22Rv1 (cell line): Measurements from ENCODE around the gene ZNF133.
A peak's percentile ranks its signal among the peaks of the same experiment; 100 is the strongest.

Experiments used
- H3K27ac ChIP-seq: fragments of 450-650 bp; 2 replicates; pipeline ENCODE4 v1.5.1; 2017
- ZFX ChIP-seq: fragments of 450-650 bp; IDR thresholded peaks from 2 replicates; pipeline ENCODE4 v1.6.1; 2017; ENCODE audit warnings: antibody characterized with exemption, borderline replicate concordance
- TF ChIP-seq, protein P1 (sequence below): fragments of 450-650 bp; IDR thresholded peaks from 2 replicates; pipeline ENCODE4 v1.5.1; 2017; ENCODE audit warnings: mild to moderate bottlenecking

Gene ZNF133

DNA sequence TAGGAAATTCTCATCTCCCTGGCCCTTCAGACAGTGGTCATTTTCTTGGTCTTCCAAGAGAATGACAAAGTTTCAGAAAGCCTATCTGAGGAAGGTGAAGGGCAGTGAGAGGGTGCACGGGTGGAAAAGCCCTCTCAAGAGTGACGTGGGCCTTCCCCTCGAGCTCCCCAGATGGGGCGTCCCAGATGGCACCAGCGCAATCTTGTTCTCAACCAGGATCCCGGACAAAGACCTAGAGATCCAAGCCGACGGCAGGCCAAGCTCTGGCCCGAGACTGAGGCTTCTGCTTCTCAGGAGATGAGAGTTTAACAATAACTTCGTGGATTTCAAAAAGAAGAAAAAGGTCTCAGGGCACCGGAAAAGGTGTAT lies 797 bp upstream of the ZNF133 start:
- TF ChIP-seq, protein P1, sequence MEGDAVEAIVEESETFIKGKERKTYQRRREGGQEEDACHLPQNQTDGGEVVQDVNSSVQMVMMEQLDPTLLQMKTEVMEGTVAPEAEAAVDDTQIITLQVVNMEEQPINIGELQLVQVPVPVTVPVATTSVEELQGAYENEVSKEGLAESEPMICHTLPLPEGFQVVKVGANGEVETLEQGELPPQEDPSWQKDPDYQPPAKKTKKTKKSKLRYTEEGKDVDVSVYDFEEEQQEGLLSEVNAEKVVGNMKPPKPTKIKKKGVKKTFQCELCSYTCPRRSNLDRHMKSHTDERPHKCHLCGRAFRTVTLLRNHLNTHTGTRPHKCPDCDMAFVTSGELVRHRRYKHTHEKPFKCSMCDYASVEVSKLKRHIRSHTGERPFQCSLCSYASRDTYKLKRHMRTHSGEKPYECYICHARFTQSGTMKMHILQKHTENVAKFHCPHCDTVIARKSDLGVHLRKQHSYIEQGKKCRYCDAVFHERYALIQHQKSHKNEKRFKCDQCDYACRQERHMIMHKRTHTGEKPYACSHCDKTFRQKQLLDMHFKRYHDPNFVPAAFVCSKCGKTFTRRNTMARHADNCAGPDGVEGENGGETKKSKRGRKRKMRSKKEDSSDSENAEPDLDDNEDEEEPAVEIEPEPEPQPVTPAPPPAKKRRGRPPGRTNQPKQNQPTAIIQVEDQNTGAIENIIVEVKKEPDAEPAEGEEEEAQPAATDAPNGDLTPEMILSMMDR, result no peak
- TF ChIP-seq ZFX, result no peak
- H3K27ac ChIP-seq, result peak overlapping the region; percentile 81

DNA sequence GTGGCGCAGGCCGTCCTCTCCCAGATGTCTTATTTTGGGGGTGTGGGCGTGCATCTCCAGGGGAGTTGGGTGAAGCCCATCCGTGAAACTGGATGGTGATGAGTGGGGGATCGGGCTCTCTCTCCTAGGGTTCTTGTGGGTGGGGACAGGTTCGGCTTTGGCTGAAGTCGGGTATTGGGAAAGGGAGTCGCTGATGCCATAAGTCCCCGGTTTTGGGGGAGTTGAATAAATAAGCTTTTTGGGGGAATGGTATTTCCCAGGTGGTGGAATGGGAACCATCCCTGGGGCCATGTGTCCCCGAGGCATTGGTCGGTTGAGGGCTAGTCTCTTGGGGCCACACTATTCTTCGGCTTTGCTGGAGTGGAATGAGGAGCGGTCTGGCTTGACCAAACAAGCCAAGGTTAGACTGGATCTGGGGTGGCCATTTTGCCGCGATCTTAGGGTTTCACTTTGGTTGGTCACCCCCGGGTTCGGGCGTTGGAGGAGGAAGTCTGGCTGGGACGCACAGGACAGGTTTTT lies 481 bp downstream of the ZNF133 start:
- H3K27ac ChIP-seq, result peak overlapping the region; percentile 81
- TF ChIP-seq, protein P1, result no peak
- no peak for TF ChIP-seq ZFX

DNA sequence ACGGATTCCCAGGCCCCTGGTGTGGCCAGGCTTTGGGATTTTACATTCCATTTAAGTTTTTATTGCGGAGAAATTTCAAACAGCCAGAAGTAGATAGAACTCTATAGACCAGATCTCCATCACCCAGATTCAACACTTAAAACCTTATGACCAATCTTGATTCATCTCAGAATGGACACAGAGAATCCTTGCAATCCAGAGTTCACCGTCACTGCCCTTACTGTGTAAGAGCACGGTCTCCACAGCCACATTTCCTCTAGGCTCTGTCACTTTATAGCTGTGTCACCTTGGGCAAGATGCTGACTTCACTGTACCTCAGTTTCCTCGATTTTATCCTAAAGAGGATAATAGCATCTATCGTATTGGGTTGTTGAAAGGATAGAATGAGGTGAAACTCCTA lies 979 bp downstream of the ZNF133 start:
- no peak for TF ChIP-seq ZFX
- TF ChIP-seq, protein P1, result no peak
- H3K27ac ChIP-seq, result no peak overlapping the region

DNA sequence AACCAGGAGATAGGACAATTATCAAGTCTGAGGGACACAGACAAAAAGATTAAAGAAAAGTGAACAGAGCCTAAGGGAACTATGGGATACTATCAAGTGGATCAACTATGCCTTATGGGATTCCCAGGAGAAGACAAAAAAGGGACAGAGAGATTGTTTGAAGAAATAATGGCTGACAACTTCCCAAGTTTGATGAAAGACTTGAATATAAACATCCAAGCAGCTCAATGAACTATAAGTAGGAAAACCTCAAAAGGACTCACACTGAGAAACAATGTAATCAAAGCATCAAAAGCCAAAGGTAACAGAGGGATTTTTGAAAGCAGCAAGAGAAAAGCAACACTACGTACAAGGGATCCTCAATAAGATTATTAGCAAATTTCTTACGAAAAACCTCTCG lies 11.0 kb downstream of the ZNF133 start:
- no peak overlapping the region for H3K27ac ChIP-seq
- TF ChIP-seq, protein P1, result no peak
- no peak for TF ChIP-seq ZFX

DNA sequence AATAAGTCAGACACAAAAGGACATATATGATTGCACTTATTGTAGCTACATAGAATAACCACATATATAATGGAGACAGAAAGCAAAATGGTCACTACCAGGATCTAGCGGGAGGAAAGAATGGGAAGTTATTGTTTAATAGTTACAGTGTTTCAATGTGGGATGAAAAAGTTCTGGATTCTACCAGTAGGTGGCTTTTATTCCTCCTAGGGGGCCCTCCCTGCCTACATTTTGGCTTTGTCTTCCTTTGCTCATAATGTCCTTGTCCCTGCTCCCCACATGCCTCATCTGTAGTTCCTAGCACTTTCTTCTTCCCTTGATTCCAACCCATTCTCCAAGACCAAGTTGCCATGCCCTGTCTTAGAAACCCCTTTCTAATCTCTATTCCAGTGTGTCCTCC lies 16.3 kb downstream of the ZNF133 start:
- H3K27ac ChIP-seq, result no peak overlapping the region
- no peak for TF ChIP-seq ZFX
- TF ChIP-seq, protein P1, result peak; percentile 44

DNA sequence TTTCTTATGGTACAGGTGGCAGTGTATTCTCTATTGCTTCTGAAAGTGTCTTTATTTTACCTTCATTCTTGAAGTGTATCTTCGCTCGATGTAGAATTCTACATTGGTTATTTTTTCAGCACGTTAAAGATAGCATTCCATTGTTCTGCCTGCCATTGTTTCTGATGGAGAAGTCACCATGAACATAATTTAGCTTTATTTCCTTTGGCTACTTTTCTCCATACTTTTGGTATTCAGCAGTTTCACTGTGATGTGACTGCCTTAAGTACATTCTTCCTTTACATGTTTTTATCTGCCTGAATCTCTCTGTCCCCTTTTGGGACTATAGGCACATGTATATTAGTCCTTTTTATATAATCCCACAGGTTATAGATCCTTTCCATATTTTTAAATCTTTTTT lies 19.0 kb downstream of the ZNF133 start:
- TF ChIP-seq ZFX, result no peak
- TF ChIP-seq, protein P1, result no peak
- H3K27ac ChIP-seq, result no peak overlapping the region

DNA sequence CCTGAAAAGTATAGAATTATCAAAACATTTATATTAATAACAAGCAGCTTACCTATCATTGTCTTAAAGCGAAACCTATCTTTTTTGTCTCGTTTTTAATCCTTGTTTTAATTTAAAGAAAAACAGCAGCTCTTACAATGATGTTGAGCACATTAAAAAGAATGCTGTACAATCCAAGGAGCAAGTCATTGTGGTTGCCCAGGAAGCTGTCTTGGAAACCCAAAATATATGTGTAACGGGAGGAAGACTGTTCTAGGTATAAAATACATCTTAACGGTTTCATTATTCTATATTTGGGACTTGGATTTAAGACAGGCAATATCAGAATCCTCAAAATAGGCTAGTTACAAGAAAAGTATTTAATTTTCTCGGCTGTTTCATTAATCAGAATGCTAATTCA lies 21.7 kb downstream of the ZNF133 start:
- TF ChIP-seq, protein P1, result no peak
- TF ChIP-seq ZFX, result no peak

More for the DNA sequence above, 21.7 kb downstream of the ZNF133 start:
- H3K27ac ChIP-seq, result no peak overlapping the region
